ENCODE results near the gene MLIP. TPM values are rescaled to one million over a fixed set of nuclear protein-coding genes. Genes with fewer than 3 reads are reported as not detected.

Gene MLIP
- total RNA-seq, 2 donors from 2014 or later, result under 0.01 to 0.33 TPM

DNA sequence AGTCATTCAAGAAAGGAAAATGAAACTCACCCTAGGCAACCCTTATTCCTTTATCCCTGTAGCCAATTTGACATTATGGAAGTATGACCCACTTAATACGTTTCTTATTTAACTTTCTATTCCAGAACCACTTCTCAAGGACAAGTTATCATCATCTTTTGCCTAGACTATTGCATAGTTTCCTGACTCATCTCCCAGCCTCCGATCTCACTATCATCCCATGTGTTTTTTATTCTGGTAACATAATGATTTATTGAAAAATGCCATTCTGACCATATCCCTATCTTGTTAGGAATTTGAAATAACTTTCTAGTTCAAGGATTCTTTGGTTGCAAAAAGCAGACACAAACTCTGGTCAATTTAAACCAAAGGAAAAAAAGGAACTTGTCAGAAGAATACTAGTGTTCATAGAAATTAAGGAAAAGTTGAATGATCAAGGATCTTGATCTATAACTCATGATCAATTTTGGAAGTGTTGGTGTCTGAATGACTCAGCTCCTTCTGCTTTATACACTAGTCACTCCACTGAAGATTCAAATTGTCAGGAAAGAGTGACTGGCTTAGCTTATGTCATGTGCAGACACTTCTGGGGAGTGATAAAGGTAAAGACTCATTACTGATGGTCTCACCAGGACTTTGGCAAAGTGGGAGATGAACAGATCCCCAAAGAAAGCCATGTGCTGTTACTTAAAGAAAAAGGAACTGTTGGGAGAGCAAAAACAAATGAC, 188.5 kb downstream of the MLIP start:
- WGBS, 2 donors, result 57 to 62% methylated on average over 2 of the region's 2 CpGs
- no peak for TF ChIP-seq POLR2A (IDR thresholded peaks at IDR 0.05)
- TF ChIP-seq, protein P1, sequence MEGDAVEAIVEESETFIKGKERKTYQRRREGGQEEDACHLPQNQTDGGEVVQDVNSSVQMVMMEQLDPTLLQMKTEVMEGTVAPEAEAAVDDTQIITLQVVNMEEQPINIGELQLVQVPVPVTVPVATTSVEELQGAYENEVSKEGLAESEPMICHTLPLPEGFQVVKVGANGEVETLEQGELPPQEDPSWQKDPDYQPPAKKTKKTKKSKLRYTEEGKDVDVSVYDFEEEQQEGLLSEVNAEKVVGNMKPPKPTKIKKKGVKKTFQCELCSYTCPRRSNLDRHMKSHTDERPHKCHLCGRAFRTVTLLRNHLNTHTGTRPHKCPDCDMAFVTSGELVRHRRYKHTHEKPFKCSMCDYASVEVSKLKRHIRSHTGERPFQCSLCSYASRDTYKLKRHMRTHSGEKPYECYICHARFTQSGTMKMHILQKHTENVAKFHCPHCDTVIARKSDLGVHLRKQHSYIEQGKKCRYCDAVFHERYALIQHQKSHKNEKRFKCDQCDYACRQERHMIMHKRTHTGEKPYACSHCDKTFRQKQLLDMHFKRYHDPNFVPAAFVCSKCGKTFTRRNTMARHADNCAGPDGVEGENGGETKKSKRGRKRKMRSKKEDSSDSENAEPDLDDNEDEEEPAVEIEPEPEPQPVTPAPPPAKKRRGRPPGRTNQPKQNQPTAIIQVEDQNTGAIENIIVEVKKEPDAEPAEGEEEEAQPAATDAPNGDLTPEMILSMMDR (IDR thresholded peaks at IDR 0.05), result no peak

DNA sequence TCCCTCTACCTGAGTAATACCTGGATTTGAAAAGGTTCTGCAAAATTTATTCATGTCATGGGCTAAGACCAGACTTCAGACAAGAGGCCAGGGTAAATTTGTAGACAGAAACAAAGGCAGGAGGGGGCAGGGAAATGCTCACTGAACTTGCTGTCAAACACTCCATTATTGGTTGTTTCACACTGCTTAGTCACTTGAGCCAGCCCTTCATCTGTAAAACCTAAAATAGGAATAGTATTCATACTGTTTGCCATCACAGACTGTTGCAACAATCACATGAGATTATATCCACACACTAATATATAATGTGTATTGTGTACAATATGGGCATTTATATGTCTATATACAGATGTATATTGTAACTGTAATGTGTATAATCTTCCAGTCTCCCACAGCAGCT, 190.5 kb downstream of the MLIP start:
- no peak for TF ChIP-seq POLR2A (IDR thresholded peaks at IDR 0.05)
- TF ChIP-seq, protein P1 (IDR thresholded peaks at IDR 0.05), result no peak
- Histone ChIP-seq H3K4me1 (no peaks in the 10 kb centered on the region), H3K27me3 (no peaks in the 10 kb centered on the region), H3K4me3 (no peak overlapping the region), H3K9me3 (no peaks in the 10 kb centered on the region), H3K36me3 (replicated peaks in 1 of 2; ENCODE audit: insufficient read depth in 1 of 2, low read depth in 2 of 2) (no peaks in the 10 kb centered on the region), H3K27ac (no peak overlapping the region)
- intact Hi-C loops (cut with DNase I), result no loop called here
- ATAC-seq, result no peak
- DNase-seq, result no peak

More for the DNA sequence above, 188.5 kb downstream of the MLIP start:
- no peaks in the 10 kb centered on the region for H3K36me3 ChIP-seq (replicated peaks in 1 of 2; ENCODE audit: insufficient read depth in 1 of 2, low read depth in 2 of 2)
- DNase-seq (no peak), ATAC-seq (no peak)
- no peaks in the 10 kb centered on the region for H3K27me3 ChIP-seq
- intact Hi-C loops (cut with DNase I), result no loop called here
- no peak overlapping the region for H3K27ac ChIP-seq
- no peak overlapping the region for H3K4me3 ChIP-seq
- no peaks in the 10 kb centered on the region for H3K9me3 ChIP-seq
- no peaks in the 10 kb centered on the region for H3K4me1 ChIP-seq

DNA sequence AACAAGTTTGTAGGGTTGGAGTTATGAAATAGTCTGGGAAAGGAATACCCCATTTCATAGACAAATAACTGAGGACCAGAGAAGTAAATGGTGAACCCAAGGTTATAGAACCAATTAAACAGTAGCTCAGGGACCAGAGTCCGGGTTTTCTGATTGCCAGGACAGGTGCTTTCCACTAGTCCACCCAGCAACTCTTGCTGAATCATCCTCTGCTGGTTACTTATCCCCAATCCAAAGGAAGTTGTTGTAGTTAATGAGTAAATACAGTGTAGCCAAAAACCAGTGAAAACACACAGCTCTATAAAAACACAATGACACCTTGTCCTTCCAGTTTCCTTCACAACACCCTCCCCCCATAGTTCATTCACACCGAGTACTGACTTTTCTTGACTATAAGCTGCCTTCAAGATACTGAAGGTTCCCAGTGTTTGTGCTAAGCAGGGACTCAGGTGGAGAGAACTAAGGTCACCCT, 196.2 kb downstream of the MLIP start:
- no peaks in the 10 kb centered on the region for H3K9me3 ChIP-seq
- WGBS, 2 donors, result 9 to 20% methylated on average over 2 of the region's 2 CpGs
- no peaks in the 10 kb centered on the region for H3K4me1 ChIP-seq
- no peak overlapping the region for H3K27ac ChIP-seq
- H3K4me3 ChIP-seq, result no peak overlapping the region
- no peaks in the 10 kb centered on the region for H3K36me3 ChIP-seq (replicated peaks in 1 of 2; ENCODE audit: insufficient read depth in 1 of 2, low read depth in 2 of 2)
- H3K27me3 ChIP-seq, result no peaks in the 10 kb centered on the region
- TF ChIP-seq POLR2A (IDR thresholded peaks at IDR 0.05), result no peak
- TF ChIP-seq, protein P1 (IDR thresholded peaks at IDR 0.05), result no peak
- peak in 1 of 4 donors; percentile 7 for DNase-seq
- intact Hi-C loops (cut with DNase I), result no loop called here
- ATAC-seq, result peak; percentile 47

DNA sequence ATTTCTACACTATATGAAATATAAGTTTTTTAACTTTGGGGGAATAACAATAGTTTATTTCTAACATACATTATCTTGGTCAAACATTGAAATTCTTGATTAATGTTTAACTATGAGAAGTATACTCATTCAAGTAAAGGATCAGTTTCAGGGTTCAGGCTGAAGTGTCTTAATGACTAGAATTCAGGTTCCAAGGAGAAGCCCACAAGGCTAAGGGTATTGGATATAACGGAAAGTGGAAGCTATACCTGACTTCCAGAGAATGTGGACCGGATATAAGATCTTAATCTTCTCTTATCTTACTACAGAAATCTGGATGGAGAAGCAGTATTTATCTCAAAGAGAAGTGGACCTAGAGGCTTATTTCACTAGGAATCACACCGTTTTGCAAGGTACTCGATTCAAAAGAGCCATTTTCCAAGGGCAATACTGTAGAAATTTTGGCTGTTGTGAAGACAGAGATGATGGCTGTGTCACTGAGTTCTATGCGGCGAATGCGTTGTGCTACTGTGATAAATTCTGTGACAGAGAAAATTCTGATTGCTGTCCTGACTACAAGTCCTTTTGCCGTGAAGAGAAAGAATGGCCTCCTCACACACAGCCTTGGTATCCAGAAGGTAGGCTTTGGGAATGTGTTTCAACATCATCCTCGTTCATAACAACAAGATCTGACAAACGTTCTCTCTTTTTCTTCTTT, 197.2 kb downstream of the MLIP start, which contains the start of gene TINAG:
Gene TINAG, plus strand, starts transcription at position 153 of the 697 bp plus-strand sequence. Its CDS starts 110 bp downstream, at position 263.
- DNase-seq, result no peak
- Histone ChIP-seq H3K36me3 (replicated peaks in 1 of 2; ENCODE audit: insufficient read depth in 1 of 2, low read depth in 2 of 2) (no peaks in the 10 kb centered on the region), H3K27ac (no peak within 1 kb of the TSS), H3K4me1 (no peaks in the 10 kb centered on the region), H3K9me3 (no peaks in the 10 kb centered on the region), H3K27me3 (no peaks in the 10 kb centered on the region), H3K4me3 (no peak within 1 kb of the TSS)
- no peak for TF ChIP-seq POLR2A (IDR thresholded peaks at IDR 0.05)
- TF ChIP-seq, protein P1 (IDR thresholded peaks at IDR 0.05), result no peak
- ATAC-seq, result no peak
- intact Hi-C loops (cut with DNase I), result no loop called here
- 61 to 64% methylated on average over 10 of the region's 10 CpGs for WGBS, 2 donors

All from body of pancreas (tissue), 4 donors.